C4-2B (cell line): Measurements from ENCODE around the gene MACROD1.

Source experiments
- H3K27ac ChIP-seq: fragments of 450-650 bp; 2 replicates; pipeline ENCODE4 v1.5.1; 2017
- ZFX ChIP-seq: fragments of 450-650 bp; IDR thresholded peaks from 2 replicates; pipeline ENCODE4 v1.6.1; 2017
- TF ChIP-seq, protein P1 (sequence below): fragments of 450-650 bp; conservative IDR thresholded peaks from 2 replicates; pipeline ENCODE4 v1.5.1; 2017; ENCODE audit warnings: mild to moderate bottlenecking

MACROD1 gene

DNA sequence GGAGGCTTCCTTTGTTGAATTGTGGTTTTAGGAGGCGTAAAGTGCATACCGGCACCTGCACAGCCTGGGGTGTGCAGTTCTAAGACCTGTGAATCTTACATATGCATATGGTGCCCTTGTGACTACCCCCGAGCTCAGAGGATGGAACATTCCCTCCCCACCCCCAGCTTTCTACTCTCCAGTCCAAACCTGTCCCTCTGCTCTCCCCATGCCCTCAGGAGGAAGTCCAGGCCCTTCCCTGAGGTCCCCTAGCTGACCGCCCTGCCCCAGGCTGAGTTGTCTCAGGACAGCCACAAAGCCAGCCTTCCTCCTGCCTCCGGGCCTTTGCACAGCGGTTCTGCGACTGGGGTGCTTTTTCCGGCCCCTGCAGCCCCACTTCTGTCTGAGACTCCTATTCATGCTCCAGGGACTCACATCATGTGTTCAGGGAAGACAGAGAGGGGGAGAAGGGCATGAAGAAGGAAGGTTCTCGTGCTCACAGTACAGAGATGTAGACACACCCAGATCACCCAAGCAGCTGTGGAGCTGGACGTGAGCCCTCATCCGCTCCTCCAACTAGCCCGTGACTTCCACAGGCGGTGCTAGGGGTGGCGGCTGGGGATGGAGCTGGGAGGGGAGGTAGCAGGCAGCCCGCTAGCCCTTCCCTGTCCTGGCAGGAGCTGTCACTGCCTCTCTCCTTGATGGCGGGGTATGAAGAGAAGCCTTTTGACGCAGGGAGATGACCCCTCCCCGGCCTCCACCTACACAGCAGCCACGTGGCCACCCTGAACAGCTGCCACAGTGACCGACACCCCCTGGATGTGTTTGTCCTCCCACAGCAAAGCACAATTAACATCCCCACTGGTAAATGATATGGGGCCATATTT, 79.4 kb downstream of the MACROD1 start:
- TF ChIP-seq ZFX, result no peak
- TF ChIP-seq, protein P1, sequence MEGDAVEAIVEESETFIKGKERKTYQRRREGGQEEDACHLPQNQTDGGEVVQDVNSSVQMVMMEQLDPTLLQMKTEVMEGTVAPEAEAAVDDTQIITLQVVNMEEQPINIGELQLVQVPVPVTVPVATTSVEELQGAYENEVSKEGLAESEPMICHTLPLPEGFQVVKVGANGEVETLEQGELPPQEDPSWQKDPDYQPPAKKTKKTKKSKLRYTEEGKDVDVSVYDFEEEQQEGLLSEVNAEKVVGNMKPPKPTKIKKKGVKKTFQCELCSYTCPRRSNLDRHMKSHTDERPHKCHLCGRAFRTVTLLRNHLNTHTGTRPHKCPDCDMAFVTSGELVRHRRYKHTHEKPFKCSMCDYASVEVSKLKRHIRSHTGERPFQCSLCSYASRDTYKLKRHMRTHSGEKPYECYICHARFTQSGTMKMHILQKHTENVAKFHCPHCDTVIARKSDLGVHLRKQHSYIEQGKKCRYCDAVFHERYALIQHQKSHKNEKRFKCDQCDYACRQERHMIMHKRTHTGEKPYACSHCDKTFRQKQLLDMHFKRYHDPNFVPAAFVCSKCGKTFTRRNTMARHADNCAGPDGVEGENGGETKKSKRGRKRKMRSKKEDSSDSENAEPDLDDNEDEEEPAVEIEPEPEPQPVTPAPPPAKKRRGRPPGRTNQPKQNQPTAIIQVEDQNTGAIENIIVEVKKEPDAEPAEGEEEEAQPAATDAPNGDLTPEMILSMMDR, result no peak
- H3K27ac ChIP-seq, result no peak overlapping the region

DNA sequence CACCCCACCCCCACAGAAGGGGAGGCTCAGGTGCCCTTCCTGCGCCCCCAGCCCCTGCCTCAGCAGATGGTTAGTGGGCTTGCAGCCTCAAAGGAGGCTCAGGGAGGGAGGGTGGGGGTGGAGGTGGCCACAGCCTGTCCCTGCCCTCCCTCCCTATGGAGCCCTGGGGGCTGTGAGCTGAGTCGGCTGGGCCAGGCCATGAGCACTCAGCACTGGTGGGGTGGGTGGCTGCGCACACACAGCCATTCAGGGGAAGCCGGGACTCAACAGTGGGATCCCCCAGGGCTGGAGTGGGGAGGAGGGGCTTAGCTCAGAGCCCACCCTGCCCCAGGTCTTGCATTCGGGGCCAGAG, 80.0 kb downstream of the MACROD1 start:
- no peak for TF ChIP-seq ZFX
- TF ChIP-seq, protein P1, result no peak
- no peak overlapping the region for H3K27ac ChIP-seq

DNA sequence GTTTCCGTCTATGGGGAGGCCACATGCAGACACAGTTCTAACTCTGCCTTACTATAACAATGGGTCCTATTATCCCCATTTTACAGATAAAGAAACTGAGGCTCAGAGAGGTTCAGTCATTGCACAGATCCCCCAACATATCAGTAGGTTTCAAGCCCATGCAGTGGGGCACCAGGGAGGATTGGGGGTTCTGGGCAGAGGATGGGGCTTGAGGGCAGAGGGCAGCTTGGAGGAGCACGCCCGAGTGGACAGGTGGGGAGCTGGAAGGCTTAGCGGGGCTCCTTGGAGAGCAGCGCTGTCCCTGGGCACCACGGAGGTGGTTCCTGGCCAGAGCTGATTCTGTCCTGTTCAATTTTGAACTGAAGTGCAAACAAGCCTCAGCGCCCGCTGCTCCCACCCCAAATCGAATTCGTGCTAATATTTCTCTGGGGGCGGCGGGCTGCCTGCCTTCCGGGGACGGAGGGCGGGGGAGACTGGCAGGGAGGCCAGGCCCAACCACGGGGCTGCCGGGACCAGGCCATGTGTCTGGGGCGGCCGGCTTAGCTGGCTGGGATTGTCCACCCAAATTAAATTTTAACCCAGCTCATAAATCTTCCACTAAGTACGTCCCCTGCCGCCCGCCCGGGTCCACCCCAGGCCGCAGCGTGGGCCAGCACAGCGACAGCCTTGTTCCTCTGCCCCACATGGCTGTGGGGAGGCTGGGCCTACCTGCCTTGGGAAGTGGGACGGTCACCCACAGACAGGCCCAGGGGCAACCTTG, 80.8 kb downstream of the MACROD1 start:
- no peak overlapping the region for H3K27ac ChIP-seq
- TF ChIP-seq, protein P1, result no peak
- TF ChIP-seq ZFX, result no peak

DNA sequence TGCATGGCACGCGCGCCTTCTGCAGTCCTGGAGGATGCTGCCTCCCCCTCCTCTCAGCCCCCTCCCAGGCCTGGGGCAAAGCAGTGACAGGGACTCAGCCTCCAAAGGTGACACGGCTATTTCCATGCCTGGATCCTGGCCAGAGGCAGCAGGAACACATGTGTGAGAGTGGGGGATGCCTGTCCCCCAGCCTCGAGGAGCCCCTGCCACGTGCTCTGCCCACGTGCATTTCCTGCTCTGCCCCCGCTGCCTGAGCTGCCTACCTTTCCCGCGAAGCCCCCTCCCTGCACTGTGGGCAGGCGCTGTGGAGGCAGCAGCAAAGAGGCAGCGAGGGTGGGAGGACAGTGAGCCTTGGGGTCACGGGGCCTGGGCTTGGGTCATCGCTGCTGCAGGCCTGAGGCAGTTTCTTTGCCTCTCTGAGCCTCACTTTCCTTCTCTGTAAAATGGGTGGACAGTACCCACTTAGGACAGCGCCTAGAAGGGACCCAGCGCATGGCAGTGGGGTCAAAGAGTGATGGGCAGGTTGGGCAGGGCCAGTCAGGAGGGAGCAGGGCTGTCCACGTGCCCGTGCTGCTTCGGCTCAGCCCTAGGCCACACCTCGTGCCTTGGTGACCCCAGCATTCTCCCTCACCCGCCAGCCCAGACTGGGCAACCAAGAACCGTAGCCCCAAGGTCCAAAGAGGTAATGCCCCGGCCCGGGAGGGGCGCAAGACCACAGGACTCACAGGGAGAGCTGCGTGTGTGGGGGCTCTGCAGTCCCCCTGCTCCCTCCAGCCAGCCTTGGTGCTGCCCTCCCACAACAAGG, 81.6 kb downstream of the MACROD1 start:
- no peak for TF ChIP-seq ZFX
- TF ChIP-seq, protein P1, result no peak
- no peak overlapping the region for H3K27ac ChIP-seq

DNA sequence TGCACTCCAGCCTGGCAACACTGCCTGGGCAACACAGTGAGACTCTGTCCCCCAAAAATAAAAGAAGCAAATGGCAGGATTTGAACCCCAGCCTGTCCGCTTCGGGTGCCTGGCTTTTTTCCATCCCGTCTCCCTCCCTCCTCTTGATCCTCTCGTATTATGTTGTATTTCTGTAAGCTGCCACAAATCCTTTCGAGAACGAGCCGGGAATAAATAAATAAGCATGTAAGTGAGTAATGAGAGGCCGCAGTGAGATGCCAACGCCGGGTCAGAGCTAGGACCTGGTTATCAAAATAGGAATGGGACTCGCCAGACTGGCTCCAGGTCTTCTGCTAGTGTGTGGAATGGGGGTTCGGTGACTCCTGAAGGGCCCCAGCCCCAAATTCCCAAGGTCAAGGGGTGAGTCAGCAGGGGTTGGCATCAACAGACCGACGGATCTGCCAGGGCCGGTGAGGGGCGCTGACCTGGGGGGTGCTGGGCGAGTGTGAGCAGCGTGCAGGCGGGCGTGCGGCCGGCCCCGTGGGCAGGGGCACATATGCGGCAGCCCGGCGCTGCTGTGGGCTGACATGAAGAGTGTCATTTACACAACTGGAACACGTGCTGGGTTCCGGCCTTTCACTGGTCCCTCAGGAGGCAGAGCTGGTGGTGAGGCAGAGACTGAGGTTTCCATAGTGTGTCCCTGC, 82.4 kb downstream of the MACROD1 start:
- H3K27ac ChIP-seq, result no peak overlapping the region
- TF ChIP-seq, protein P1, result no peak
- TF ChIP-seq ZFX, result no peak

DNA sequence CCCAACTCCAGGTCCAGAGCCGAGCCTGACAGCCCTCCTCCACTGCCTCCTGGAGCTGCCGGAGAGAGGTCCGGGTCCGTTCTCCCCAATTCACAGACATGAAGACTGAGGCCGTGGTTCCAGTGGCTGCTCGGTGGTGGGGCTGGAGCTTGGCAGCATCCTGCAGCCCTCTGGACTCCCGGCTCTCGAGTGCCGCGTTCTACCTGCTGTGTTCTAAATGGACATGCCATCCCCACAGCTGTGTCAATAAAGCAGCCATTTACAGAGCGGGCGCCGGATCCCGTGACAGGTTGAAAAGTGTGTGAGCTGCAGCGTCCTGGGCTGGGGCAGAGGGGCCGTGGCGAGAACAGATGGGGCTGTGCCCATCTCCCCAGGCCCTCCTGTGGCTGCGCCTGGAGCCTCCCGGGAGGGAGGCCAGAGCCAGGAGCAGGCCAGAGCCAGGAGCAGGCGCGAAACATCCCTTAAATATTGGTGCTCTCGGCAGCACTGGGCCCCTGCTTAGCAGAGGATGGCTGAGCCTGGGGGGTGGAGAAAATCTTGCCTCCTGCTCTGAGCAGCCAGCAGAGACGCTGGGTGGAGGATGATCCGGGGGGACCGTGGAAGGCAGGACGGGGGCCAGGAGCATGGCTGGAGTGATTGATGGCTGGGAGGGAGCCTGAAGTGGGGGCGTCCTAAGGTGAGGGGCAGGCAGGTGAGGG, 84.0 kb downstream of the MACROD1 start:
- TF ChIP-seq, protein P1, result no peak
- no peak for TF ChIP-seq ZFX
- no peak overlapping the region for H3K27ac ChIP-seq
